Activated naive CD4-positive, alpha-beta T cell treated with anti-CD3 and anti-CD28 coated beads, Interleukin-2, amount 10 ng/mL, durations not matched to agents 7 days and 5 days (primary cell): ENCODE measurements around the gene PARP15.
"Not testable (repeated sequence)": the region's sequence is repeated elsewhere in the genome, so short reads cannot be mapped to it uniquely, and the experiment has no call there.

Experiments
- CTCF ChIA-PET: fragments of 350-600 bp; sonication (Branson Sonifier 250); formaldehyde crosslinking; loops from one replicate; lab custom pipeline; 2021; ENCODE audit warnings: antibody characterized with exemption; lab: Charles Lee
- DNase-seq: peaks from one replicate; pipeline ENCODE4 v3.0.0-alpha.2; 2020
- H3K27ac Mint-ChIP-seq: one replicate; pipeline ENCODE4 v1.8.0; 2021; ENCODE audit warnings: mild to moderate bottlenecking, moderate library complexity, mixed read lengths
- H3K27me3 Mint-ChIP-seq: one replicate; pipeline ENCODE4 v1.8.0; 2021; ENCODE audit warnings: mild to moderate bottlenecking, mixed read lengths
- H3K36me3 Mint-ChIP-seq: one replicate; pipeline ENCODE4 v1.8.0; 2021; ENCODE audit warnings: mixed read lengths
- H3K4me1 Mint-ChIP-seq: one replicate; pipeline ENCODE4 v1.8.0; 2021; ENCODE audit warnings: mixed read lengths
- H3K4me3 Mint-ChIP-seq: one replicate; pipeline ENCODE4 v1.8.0; 2021; ENCODE audit warnings: mild to moderate bottlenecking, moderate library complexity, mixed read lengths
- H3K9me3 Mint-ChIP-seq: one replicate; pipeline ENCODE4 v1.8.0; 2021; ENCODE audit warnings: mixed read lengths

Gene PARP15

GRCh38 chr3:122640437-122640999 lies 63.1 kb downstream of the PARP15 start:
- no peak for DNase-seq
- CTCF ChIA-PET, result interaction anchor here (1.8 kb wide), 1 partner anchor 10 kb away, joined by 6 read pairs; no protein-coding TSS in a partner anchor
- Mint-ChIP-seq H3K4me1 (peaks cover 40% of the 10 kb centered on the region), H3K9me3 (no peaks in the 10 kb centered on the region), H3K4me3 (no peak overlapping the region), H3K27ac (no peak overlapping the region), H3K36me3 (peaks cover 55% of the 10 kb centered on the region), H3K27me3 (peaks cover 4% of the 10 kb centered on the region)

GRCh38 chr3:122642935-122643334 lies 65.5 kb downstream of the PARP15 start:
- Mint-ChIP-seq H3K27me3 (peaks cover 4% of the 10 kb centered on the region), H3K4me3 (peak overlapping the region; percentile 16), H3K36me3 (peaks cover 36% of the 10 kb centered on the region), H3K9me3 (no peaks in the 10 kb centered on the region), H3K27ac (peak overlapping the region; percentile 90), H3K4me1 (peaks cover 60% of the 10 kb centered on the region)
- CTCF ChIA-PET, result interaction anchor here (1.3 kb wide), 1 partner anchor 37 kb away, joined by 5 read pairs; no protein-coding TSS in a partner anchor
- DNase-seq, result no peak

- H3K36me3 Mint-ChIP-seq, result peaks cover 15% of the 10 kb centered on the region
- no peak for DNase-seq
- H3K9me3 Mint-ChIP-seq, result no peaks in the 10 kb centered on the region
- peaks cover 15% of the 10 kb centered on the region for H3K27me3 Mint-ChIP-seq
- H3K27ac Mint-ChIP-seq, result peak overlapping the region; percentile 93
- peaks cover 55% of the 10 kb centered on the region for H3K4me1 Mint-ChIP-seq
- H3K4me3 Mint-ChIP-seq, result peak overlapping the region; percentile 71
- CTCF ChIA-PET, result interaction anchor here (1.0 to 2.3 kb wide), 3 partner anchors 23 to 82 kb away, joined by 3 to 9 read pairs (median 3); partner anchors contain the start of genes DTX3L and PARP9
Measured at GRCh38 chr3:122646146-122646988, 68.9 kb downstream of the PARP15 start.

GRCh38 chr3:122651233-122651907 lies 73.9 kb downstream of the PARP15 start:
- H3K27me3 Mint-ChIP-seq, result peaks cover 25% of the 10 kb centered on the region
- CTCF ChIA-PET, H3K9me3 Mint-ChIP-seq, H3K4me3 Mint-ChIP-seq, H3K27ac Mint-ChIP-seq, H3K36me3 Mint-ChIP-seq, DNase-seq: not testable (repeated sequence)
- H3K4me1 Mint-ChIP-seq, result peaks cover 14% of the 10 kb centered on the region

GRCh38 chr3:122651962-122652361 lies 74.5 kb downstream of the PARP15 start:
- CTCF ChIA-PET, H3K4me1 Mint-ChIP-seq, H3K4me3 Mint-ChIP-seq, DNase-seq, H3K36me3 Mint-ChIP-seq, H3K9me3 Mint-ChIP-seq, H3K27ac Mint-ChIP-seq: not testable (repeated sequence)
- H3K27me3 Mint-ChIP-seq, result peaks cover 25% of the 10 kb centered on the region

- H3K27me3 Mint-ChIP-seq, result peaks cover 38% of the 10 kb centered on the region
- H3K36me3 Mint-ChIP-seq, H3K4me3 Mint-ChIP-seq, H3K4me1 Mint-ChIP-seq, H3K9me3 Mint-ChIP-seq, CTCF ChIA-PET, H3K27ac Mint-ChIP-seq, DNase-seq: not testable (repeated sequence)
Measured at GRCh38 chr3:122658336-122658735, 80.9 kb downstream of the PARP15 start.

- CTCF ChIA-PET, result interaction anchor here (0.8 kb wide), 1 partner anchor 99 kb away, joined by 3 read pairs; no protein-coding TSS in a partner anchor
- Mint-ChIP-seq H3K27ac (no peak overlapping the region), H3K4me3 (no peak overlapping the region), H3K36me3 (no peaks in the 10 kb centered on the region), H3K9me3 (peaks cover 9% of the 10 kb centered on the region), H3K4me1 (peaks cover 2% of the 10 kb centered on the region), H3K27me3 (peaks cover 29% of the 10 kb centered on the region)
- no peak for DNase-seq
Measured at GRCh38 chr3:122660297-122660974, 83.0 kb downstream of the PARP15 start.

GRCh38 chr3:122661633-122662032 lies 84.2 kb downstream of the PARP15 start:
- H3K9me3 Mint-ChIP-seq, result peaks cover 9% of the 10 kb centered on the region
- peaks cover 2% of the 10 kb centered on the region for H3K4me1 Mint-ChIP-seq
- CTCF ChIA-PET, result interaction anchor here (1.3 kb wide), 1 partner anchor 18 kb away, joined by 4 read pairs; no protein-coding TSS in a partner anchor
- H3K27me3 Mint-ChIP-seq, result peaks cover 29% of the 10 kb centered on the region
- H3K27ac Mint-ChIP-seq, result no peak overlapping the region
- H3K36me3 Mint-ChIP-seq, result no peaks in the 10 kb centered on the region
- DNase-seq, result no peak
- no peak overlapping the region for H3K4me3 Mint-ChIP-seq

- no peak overlapping the region for H3K4me3 Mint-ChIP-seq
- H3K36me3 Mint-ChIP-seq, result no peaks in the 10 kb centered on the region
- no peak for DNase-seq
- H3K27me3 Mint-ChIP-seq, result peaks cover 29% of the 10 kb centered on the region
- H3K27ac Mint-ChIP-seq, result no peak overlapping the region
- CTCF ChIA-PET, result interaction anchor here (1.3 kb wide), 1 partner anchor 17 kb away, joined by 4 read pairs; no protein-coding TSS in a partner anchor
- H3K4me1 Mint-ChIP-seq, result peaks cover 2% of the 10 kb centered on the region
- peaks cover 7% of the 10 kb centered on the region for H3K9me3 Mint-ChIP-seq
Measured at GRCh38 chr3:122662505-122662904, 85.1 kb downstream of the PARP15 start.

GRCh38 chr3:122665226-122665786 lies 87.9 kb downstream of the PARP15 start:
- no peaks in the 10 kb centered on the region for H3K36me3 Mint-ChIP-seq
- CTCF ChIA-PET, result no interaction called here
- no peak overlapping the region for H3K27ac Mint-ChIP-seq
- H3K27me3 Mint-ChIP-seq, result peaks cover 23% of the 10 kb centered on the region
- peaks cover 16% of the 10 kb centered on the region for H3K4me1 Mint-ChIP-seq
- peaks cover 10% of the 10 kb centered on the region for H3K9me3 Mint-ChIP-seq
- DNase-seq, result no peak
- no peak overlapping the region for H3K4me3 Mint-ChIP-seq

- H3K4me3 Mint-ChIP-seq, result no peak overlapping the region
- H3K4me1 Mint-ChIP-seq, result peaks cover 16% of the 10 kb centered on the region
- no peak for DNase-seq
- no peaks in the 10 kb centered on the region for H3K36me3 Mint-ChIP-seq
- H3K27me3 Mint-ChIP-seq, result peaks cover 21% of the 10 kb centered on the region
- no peak overlapping the region for H3K27ac Mint-ChIP-seq
- CTCF ChIA-PET, result no interaction called here
- H3K9me3 Mint-ChIP-seq, result peaks cover 10% of the 10 kb centered on the region
Measured at GRCh38 chr3:122665881-122666280, 88.4 kb downstream of the PARP15 start.

GRCh38 chr3:122668930-122669730 lies 91.7 kb downstream of the PARP15 start:
- peak overlapping the region; percentile 49 for H3K27ac Mint-ChIP-seq
- no peak overlapping the region for H3K4me3 Mint-ChIP-seq
- H3K9me3 Mint-ChIP-seq, result peaks cover 6% of the 10 kb centered on the region
- H3K27me3 Mint-ChIP-seq, result no peaks in the 10 kb centered on the region
- DNase-seq, result no peak
- peaks cover 14% of the 10 kb centered on the region for H3K4me1 Mint-ChIP-seq
- CTCF ChIA-PET, result interaction anchor here (0.9 to 2.7 kb wide), 5 partner anchors 10 to 108 kb away, joined by 3 to 28 read pairs (median 3); partner anchors contain the start of gene PARP14
- no peaks in the 10 kb centered on the region for H3K36me3 Mint-ChIP-seq

GRCh38 chr3:122671553-122671952 lies 94.1 kb downstream of the PARP15 start:
- no peaks in the 10 kb centered on the region for H3K27me3 Mint-ChIP-seq
- H3K27ac Mint-ChIP-seq, result no peak overlapping the region
- H3K4me3 Mint-ChIP-seq, result no peak overlapping the region
- CTCF ChIA-PET, result no interaction called here
- H3K4me1 Mint-ChIP-seq, result peaks cover 14% of the 10 kb centered on the region
- H3K36me3 Mint-ChIP-seq, result peaks cover 3% of the 10 kb centered on the region
- H3K9me3 Mint-ChIP-seq, result peaks cover 14% of the 10 kb centered on the region
- DNase-seq, result no peak
